Occipital lobe (tissue), 2 donors: ENCODE data around the gene ITPR1. TPM values are rescaled to one million over a fixed set of nuclear protein-coding genes. Genes with fewer than 3 reads are reported as not detected.

Experiments
- DNase-seq: peaks from one replicate; lab custom pipeline; 2025; lab: John Stamatoyannopoulos, UW
- total RNA-seq: library from RNA; depleted of rRNA; stranded (reverse); fragments of >200 nt; gene quantifications from one replicate; pipeline ENCODE4 v1.2.3, GENCODE V29; 2014

Gene ITPR1
- total RNA-seq, 1 donor from 2014 or later: 136 TPM

DNA sequence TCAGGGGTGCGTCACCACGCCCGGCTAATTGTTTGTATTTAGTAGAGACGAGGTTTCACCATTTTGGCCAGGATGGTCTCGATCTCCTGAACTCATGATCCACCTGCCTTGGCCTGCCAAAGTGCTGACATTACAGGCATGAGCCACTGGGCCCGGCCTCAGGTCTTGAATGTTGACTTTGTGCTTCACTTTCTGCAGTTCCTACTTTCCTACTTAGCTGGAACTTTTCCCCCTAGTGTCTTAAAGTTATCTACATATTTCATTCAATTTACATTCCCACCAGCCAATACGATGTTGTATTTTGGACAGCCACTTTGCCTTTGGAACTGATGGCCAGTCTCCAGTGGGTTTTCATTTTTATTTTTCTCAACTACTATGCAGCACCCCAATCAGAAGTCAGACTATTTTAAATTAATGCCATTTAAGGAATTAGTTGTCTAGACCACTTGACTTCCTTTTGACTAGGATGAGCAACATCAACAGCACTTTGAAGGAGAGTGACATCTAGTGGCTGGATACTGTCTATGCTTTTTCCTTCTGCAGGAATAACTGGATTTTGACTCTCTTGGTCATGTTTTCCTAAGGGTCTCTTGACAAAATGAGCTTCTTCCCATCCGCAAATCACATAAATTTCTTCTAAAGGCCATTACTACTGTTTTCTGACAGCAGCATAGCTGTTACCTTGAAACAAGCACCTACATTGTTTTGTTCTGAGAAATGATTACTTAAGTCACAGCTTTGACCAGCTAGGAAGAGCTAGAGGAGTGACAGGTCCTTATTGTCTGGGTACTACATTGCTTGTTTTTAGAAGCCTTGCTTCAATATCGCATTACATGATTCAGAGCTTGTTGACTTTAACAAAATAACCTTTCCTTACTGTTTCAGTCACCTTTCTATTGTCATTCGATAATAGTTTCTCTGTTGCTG is 140.2 kb downstream of the ITPR1 start:
- no peak for DNase-seq

DNA sequence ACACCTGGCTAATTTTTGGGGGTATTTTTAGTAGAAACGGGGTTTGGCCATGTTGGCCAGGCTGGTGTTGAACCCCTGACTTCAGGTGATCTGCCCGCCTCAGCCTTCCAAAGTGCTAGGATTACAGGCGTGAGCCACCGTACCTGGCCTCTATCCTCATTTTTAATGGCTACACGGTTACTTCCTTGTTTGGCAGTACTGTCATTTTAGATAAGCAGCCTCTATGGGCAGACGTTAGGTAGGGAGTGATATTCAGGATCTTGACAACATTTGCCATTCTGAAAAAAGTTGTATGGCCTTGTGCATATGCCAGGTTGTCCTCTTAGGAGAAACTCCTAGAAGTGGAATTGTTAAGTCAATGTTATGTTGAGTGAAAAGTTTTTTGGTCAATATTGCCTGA is 141.7 kb downstream of the ITPR1 start:
- DNase-seq: no peak

GRCh38 chr3:4637265-4637664 is 144.1 kb downstream of the ITPR1 start:
- no peak for DNase-seq

DNA sequence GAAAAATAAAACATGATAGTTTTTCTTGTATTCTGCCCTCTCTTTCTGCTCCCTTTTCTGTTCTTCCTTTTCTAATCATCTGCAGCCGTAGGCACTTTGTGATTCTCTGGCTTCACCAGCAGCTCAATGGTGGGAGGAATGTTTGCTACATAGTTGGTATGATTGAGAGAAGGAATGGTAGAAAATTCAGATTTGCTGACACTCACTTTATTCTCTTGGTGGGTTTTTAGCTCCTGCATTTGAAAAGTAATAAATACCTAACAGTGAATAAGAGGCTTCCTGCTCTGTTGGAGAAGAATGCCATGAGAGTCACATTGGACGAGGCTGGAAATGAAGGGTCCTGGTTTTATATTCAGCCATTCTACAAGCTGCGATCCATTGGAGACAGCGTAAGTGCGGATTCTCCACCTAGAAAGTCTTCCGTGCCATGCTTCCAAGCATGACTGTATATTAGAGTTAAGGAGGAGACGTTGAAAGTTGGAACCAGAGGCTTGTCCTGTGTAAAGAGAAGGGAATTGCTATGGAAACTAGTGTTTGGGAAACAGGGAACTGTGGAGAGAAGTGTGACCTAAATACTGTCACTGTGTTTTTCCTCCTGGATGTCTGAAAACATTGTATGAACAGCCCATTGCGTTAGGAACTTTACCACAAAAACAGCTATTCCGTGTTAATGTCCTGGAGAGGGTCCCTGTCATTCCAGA is 148.9 kb downstream of the ITPR1 start:
- DNase-seq: no peak

- DNase-seq: no peak
Measured at GRCh38 chr3:4642611-4643010, 149.5 kb downstream of the ITPR1 start.

DNA sequence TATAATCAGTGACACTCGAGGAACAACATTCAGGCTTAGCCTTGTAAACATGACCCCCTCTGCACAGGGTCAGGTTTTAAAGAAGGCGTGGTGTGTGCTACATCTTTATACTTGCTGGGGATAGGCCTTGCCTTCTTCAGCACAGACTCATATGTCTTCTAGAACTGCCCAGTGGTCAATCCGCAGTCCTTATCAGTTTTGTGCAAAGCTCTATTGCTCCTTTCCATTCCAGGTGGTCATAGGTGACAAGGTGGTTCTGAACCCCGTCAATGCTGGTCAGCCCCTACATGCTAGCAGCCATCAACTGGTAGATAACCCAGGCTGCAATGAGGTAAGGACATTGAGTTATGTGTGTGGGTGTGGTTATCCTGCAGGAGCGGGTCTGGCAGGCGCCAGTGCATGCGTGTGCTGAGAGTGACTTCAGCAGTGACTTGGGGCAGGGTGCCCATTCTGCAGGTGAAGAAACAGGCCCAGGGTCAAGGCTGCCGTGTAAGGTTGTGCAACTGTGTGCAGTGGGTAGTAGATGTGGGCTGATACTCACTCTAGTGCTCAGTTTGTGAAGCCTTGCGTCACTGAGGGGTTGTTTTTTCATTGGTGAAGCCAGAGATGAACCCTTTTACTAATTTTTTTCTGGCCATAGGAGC is 150.9 kb downstream of the ITPR1 start:
- no peak for DNase-seq

DNA sequence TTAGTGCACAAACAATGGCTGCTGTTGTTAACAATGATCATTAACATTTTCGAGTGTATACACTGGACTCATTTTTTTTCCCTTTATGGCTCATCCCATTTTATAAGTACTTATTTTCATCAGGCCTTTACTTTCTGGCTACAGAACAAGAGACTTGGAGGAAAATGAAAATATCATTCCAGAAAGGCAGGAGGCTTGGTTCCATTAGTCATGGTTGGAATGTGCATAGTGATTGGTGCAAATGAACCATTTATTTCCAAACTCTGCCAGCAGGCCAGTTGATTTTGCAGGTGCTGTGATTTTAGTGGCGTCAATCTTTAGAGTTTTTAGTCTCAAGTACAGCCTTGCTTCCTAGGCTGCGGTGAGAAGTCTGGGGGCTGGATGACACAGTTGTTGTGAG is 151.8 kb downstream of the ITPR1 start:
- DNase-seq: no peak

DNA sequence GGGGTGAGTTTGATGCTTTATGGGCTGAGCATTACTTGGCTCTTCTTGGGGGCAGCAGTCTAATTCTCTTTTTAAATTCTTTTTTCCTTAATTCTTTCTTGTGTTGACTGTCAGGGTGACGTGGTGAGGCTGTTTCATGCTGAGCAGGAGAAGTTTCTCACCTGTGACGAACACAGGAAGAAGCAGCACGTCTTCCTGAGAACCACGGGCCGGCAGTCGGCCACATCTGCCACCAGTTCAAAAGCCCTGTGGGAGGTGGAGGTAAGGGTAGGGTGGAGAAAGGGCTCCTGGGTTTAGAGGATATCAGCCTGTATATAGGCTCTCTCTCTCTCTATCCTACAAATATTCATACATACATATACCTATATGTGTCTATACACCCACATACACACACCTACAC is 152.3 kb downstream of the ITPR1 start:
- DNase-seq: no peak

- no peak for DNase-seq
Measured at GRCh38 chr3:4647411-4647810, 154.3 kb downstream of the ITPR1 start.

- no peak for DNase-seq
Measured at GRCh38 chr3:4655145-4656045, 162.2 kb downstream of the ITPR1 start.

GRCh38 chr3:4656059-4656458 is 162.9 kb downstream of the ITPR1 start:
- peak; percentile 47 for DNase-seq

GRCh38 chr3:4656626-4657328 is 163.6 kb downstream of the ITPR1 start:
- DNase-seq: no peak

DNA sequence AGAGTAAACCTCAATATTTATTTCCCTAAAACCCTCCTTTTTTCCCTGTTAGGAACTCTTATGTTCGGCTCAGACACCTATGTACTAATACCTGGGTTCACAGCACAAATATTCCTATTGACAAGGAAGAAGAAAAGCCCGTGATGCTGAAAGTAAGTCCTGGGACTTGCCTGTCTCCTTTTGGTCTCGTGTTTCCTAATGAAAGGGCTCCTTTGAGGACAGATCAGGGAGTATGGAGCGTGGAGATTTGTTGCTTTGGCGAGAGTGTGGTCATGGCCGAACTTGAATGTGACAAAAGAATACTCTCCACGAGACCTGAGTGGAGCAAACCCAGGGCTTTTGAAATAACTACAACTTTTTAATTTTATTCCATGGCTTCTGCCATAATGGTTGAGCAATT is 167.8 kb downstream of the ITPR1 start:
- no peak for DNase-seq

GRCh38 chr3:4664412-4664811 is 171.3 kb downstream of the ITPR1 start:
- no peak for DNase-seq

GRCh38 chr3:4665197-4665596 is 172.0 kb downstream of the ITPR1 start:
- no peak for DNase-seq

GRCh38 chr3:4666071-4666470 is 172.9 kb downstream of the ITPR1 start:
- no peak for DNase-seq

DNA sequence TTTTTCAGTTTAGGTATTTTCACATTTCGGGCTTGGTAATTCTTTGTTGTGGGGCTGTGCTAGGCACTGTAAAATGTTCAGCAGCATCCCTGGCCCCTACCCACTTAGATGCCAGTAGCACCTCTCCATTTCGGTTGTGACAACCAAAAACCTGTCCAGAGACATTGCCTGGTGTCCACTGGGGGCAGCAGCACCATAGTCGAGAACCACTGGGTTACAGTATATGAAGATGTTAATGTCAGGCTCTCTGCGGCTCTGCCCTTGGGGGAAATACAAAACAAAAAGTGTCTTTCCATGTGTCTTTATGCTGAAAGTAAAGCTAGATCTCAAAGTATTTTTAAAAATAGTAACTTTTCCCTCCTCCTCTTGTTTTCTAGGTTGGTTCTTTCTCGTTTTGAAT is 177.2 kb downstream of the ITPR1 start:
- no peak for DNase-seq

- no peak for DNase-seq
Measured at GRCh38 chr3:4672725-4673275, 179.7 kb downstream of the ITPR1 start.

DNA sequence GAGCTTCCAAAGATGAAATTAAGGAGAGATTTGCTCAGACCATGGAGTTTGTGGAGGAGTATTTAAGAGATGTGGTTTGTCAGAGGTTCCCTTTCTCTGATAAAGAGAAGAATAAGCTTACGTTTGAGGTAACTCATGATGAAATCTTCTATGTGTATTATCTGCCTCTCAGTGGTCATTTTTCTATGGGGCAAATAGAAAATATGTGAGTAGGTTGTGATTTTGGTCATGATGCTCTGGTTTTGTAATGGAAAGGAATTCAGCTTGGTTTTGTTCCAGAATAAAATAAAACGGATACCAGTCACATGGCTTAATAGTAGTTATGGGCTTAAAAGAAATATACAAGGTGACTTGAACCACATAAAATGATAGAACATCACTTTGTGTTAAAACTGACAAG is 181.1 kb downstream of the ITPR1 start:
- DNase-seq: no peak

DNA sequence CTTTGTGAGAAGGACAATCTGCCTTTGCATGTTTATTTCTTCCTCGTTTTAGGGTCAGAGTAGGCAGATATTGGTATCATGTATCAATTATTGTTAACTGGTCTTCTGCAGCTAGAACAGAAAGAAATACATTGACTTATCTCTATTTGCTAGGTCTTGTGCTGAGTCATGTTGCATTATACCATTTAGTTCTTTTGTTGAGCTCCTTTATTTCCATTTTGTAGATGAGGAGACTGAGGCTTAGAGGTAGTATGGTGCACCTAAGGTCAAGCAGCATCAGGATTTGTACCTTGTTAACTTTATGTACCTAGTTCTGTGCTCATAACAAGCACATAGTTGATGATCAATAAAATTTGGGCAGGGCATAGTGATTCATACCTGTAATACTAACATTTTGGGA is 182.6 kb downstream of the ITPR1 start:
- no peak for DNase-seq
